Activated CD8-positive, alpha-beta memory T cell treated with anti-CD3 and anti-CD28 coated beads for 4 hours (primary cell): ENCODE results near the gene MASP1.
"Not testable (repeated sequence)": the region's sequence is repeated elsewhere in the genome, so short reads cannot be mapped to it uniquely, and the experiment has no call there.

Source experiments
- DNase-seq, 2 donors: peaks; one replicate each; pipeline ENCODE4 v3.0.0-alpha.2; 2020; ENCODE audit warnings: low read depth in 2 of 2

The MASP1 gene

DNA sequence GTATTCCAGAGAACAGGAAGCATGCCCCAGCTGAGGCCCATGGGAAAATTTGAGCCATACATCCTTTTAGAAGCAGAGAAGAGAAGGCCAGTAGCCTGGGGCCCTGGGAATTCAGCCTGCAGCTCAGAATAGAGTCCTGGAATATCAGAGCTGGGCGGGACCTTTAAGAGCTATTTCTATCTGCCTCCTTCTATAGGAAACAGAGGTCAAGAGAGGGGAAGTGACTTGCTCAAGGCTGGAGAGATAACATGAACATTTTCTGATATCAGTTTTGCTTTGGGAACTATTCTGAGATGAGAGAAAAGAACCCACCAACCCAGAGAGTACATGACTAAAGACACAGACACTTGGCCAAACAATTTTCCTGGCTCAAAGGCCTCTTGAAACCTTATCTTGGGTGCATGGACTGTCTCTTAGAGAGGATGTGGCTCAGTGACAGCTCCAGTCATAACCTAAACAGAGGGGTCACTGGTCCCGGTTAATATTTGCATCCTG lies 26.0 kb downstream of the MASP1 start:
- no peak for DNase-seq

DNA sequence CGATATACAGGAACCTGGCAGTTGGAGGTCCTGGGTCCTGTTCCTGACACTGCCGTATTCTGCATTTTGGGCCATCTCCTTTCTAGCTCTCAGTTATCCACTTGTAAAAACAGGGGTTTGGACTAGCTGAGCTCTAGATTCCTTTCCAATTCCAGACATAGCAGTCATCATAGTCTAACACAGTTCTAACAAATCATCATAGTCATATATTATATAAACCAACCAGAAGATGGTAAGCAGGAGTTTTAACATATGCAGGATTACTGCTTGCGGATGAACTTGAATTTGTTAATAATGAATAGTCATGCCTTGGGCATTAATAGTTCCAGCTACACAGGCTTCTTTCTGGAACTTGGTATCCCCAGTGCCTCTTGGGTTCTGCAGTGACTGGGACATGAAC lies 26.6 kb downstream of the MASP1 start:
- DNase-seq, result no peak

DNA sequence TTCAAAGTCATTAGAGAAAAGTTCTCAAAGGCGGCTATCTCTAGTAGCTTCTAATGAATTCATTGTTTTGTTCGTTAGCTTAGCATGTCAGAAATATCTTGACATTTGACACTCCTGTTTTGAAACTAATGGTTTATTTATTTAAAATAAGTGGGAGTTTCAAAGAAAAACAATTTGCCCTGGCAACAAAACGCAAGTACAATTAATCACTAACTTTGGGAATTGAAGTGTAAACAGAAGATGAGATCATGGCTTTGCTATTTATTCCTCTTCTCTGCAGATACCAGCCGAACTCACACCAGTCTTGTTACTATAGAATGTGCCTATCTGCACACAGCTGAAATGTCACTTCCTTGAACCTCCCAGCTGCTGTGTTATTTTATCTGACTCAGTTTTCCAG lies 27.5 kb downstream of the MASP1 start:
- DNase-seq, result no peak

DNA sequence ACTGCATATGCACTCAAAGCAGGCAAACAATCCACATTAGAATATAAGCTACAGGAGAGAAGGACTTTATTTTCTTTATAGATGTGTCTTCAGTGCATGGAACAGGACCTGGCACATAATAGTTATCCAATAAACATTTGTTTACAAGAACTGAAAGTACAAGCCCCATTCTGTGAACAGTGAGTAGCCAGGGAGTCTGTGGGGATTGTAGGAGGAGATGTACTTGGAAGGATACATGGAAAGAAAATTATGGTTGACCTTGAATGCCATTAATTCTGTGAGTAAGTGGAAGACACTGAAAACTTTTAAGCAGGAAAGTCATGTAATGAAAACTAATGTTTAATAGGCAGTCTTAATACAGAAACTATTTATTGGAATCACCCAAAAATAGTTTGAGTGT lies 28.3 kb downstream of the MASP1 start:
- DNase-seq, result no peak

DNA sequence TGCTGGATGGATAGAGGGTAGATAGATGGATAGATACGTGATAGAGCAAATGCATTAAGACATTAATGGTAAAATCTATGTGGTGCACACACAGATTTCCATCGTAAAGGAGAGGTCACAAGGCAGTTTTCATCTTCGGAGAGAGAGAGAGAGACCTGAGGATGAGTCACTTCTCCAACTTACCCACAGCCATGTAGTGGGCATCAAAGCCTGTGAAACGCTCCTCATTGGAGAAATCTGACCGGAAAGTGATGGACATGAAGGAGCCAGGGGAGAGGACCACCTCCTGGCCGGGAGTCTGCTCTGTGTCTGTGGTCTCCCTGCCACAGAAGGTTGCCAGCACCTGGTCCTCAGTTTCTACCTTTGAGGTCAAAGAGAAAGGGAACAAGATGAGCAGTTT lies 29.2 kb downstream of the MASP1 start:
- no peak for DNase-seq

DNA sequence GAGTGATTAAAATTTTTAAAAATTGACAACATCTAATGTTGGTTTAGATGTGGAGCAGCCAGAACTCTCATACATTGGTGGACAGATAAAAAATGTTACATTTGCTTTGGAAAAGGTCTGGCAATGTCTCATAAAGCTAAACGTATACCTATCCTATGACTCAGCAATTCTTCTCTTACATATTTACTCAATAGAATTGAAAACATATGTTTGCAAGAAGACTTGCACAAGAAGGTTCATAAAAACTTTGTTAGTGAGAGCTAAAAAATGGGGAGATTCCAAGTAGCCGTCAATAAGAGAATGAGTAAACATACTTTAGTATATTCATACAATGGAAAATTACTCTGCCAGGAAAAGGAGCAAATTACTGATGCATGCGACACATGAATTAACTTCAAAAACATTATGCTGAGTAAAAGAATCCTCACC lies 30.0 kb downstream of the MASP1 start:
- no peak for DNase-seq

DNA sequence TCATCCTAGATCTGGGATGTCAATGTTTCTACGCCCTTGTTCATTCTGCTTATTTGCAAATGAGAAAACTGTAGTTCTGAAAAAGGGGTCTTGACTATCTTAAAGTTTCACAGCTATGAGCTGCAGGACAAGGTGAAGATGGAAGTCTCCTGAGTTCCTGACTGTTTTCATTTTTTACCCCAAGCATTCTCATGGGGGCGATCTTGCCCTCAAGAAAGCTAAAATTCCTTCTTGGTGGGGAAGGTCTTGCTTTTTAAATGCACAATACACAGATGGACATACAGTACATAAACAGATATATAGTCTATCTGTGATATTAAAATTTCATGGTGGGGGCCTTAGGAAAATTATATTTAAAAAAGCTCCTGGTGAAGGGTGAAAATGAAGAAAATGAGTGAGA lies 32.4 kb downstream of the MASP1 start:
- DNase-seq, result no peak

DNA sequence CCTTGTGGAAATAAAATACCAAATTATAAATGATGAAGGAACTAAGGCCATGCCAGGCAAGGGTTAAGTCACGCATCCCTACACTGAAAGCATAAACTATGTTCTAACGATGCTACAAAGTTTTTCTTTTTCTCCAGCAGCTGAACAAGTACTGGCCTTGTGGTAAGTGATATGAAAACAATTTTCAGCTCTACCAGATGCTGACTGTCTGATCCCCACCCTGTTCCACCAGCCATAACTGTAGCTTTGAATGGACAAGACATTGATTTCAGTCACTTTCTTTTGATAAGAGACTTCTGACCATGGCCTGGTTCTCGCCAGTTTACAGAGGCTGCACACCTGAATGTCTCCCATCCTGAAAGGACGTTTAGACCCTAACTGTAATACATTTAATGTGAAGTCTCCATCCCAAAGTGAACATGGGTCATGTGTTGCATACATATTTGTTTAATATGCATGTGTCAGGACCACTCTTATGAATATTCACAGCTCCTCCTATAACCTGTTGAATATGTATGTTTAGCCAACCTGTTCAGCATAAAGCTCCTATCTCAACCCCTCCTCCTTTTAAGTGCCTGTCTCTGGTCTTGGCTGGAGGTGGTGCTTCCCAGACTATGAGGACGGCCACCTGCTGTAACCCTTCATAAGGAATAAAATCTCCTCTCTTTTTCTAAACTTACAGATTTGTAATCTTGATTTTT lies 33.4 kb downstream of the MASP1 start:
- no peak for DNase-seq

DNA sequence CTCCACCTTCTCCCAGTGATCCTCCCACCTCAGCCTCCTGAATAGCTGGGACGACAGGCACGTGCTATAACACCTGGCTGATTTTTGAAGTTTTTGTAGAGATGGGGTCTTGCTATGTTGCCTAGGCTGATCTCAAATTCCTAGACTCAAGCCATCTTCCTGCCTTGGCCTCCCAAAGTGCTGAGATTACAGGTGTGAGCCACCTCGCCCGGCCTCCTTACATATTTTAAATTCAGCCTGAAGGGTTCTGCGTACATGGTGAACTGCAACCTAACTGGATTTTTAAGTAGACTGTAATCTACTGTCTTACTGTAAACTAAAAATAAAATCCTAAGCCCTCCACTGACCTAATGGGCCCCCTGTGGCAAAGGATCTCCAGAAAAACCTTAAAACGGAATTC lies 34.1 kb downstream of the MASP1 start:
- no peak for DNase-seq

DNA sequence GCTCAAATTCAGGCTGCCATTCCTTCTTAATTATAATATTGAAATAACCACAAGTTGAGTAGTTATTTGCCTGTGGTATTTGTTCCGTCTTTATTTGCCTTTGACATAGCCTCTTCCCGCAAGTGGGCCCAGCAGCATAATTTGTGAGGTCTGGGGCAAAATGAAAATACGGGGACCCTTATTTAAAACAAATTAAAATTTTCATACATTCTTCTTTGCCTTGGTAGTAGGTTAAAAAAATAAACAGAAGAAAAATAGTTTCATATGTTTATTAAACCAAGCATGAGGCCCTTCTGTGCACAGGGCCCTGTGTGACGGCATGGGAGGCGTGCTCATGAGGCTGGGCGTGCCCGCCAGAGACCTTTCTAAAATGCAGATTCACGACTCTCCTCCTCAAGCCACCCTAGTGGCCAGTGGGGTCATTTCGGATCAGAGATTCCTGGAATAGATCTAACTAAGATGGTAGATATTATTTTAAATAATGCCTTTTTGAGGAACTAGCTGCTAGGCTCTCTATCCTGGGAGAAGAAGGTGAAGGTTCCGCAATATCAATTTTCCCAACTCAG lies 35.4 kb downstream of the MASP1 start:
- no peak for DNase-seq

DNA sequence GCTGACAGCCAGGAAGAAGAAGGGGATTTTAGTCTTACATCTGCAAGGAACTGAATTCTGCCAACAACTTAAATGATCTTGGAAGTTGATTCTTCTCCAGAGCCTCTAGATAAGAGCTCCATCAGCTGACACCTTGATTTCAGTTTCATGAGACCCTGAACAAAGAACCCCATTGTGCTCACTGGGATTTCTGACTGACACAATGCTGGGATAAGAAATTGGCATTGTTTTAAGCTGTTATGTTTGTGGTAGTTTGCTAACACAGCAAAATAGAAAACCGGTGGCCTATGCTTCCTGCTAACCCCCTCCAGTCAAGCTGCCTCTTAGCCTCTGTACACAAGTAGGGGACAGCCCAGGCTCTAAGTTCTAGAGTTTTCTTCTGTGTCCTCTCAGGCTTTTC lies 36.2 kb downstream of the MASP1 start:
- DNase-seq, result no peak

DNA sequence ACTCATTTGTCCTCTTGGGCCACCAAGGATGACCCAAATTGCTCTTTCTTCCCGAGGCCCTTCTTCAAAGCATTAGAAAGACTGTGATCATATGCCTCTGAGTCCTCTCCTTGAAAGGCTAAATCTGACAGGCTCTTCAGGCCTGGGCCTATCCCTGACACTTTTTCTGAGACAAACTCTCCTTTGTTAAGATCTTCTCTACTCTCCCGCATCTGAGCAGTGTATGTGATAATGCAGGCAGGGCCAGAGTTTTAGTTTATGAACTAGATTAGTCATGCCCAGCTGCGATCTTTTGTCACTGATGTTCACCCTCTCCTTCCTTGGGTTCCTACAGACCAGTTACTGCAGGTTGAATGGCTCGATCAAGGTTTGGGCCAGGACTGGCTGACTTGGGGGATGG lies 39.2 kb downstream of the MASP1 start:
- DNase-seq, result no peak

DNA sequence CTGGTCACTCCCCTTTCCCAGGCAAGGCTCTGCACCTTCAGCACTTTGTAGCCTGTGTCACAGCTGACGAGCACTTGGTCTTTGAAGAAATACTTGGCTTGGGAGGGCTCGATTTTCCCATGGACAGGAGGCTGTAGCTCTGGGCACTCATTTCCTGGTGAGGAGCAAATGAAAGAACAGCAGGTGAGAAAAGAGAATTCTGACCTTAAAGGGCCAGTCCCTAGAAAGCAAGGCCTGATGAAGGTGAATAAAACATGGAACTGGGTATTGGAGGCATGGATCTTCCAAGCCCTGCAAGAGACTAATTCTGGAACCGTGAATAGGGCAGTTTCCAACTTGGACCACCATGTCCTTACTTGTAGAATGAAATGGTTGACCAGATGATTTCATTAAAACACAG lies 39.9 kb downstream of the MASP1 start:
- DNase-seq, result no peak

DNA sequence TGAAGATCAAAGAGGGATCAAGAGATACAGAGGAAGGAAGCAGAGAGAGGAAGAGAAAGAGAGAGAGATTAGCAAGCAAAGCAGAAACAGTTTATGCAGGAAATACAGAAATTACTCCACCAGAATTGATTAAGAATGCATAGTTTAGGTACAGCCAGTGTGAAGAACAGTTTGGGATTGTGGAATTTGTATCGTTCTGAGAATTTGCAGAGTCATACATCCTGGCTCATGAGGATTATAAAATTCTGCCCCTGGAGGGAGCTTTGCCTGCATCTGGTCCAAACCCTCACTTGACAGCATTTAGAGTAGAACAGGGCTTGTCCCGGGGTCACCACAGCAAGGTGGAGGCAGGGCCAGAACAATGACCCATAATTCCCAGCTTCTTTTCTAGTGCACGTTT lies 44.1 kb downstream of the MASP1 start:
- no peak for DNase-seq

DNA sequence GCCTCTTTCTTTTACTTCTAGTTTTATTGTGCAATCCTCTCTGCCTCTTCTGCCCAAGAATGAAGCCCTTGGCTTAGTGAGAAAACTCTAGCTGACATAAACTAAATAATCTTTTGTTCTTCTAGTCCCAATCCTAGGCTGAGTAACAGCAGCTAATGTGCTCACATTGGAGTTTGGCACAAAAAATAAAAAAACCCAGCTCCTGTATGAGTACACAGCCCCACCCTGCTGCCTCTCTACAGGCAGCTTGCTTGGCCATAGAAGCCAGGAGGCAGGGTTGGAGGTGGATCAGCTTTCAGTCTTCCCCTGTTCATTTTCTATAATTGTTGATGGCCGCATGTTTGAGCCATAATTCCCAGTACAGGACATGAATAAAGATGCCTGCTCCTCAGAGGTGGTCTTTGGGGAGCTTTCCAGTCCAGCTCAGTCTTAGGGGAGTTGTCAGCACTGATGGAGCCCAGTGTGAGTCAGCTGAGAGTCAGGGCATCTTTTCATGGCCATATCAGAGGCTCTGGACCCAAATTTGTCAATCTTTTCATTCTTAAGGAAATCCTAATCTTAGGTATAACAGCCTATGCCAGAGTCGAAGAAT lies 47.5 kb downstream of the MASP1 start:
- DNase-seq, result no peak

DNA sequence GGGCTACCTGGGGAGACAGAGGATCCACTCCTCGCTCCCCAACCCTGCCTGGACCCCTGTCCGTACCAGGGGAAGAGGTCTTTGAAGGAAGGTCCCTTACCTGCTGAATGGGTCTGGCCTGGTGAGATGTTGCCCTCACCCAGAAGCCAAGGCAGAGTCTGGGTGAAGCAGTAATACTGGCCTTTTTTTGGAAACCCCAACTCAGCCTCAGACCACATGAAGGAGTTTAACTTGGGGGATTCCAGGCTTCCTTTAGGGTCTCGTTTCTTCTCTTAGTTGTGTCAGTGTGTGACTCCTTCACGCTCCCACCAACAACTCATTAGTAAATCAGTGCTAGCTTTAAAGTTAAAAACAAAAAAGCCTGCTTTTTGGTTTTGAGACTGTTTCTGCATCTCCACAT lies 48.6 kb downstream of the MASP1 start:
- no peak for DNase-seq

DNA sequence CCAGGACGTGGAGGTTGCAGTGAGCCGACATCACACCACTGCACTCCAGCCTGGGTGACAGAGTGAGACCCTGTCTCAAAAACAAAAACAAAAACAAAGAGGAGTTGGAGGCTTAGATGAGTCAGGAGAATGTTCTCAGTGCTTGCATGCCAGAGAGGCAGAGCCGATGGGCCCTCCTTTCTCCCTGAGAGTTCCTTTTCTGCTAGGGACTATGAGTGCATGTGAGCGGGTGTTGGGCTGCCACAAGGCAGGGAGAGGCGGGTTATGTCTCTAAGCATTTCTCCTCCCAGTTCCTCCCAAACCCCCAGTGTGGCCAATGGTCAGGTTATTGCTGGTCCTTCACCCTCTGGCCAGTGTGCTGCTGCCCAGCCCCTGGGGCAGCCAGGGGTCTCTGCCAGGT lies 49.1 kb downstream of the MASP1 start:
- DNase-seq, result no peak

DNA sequence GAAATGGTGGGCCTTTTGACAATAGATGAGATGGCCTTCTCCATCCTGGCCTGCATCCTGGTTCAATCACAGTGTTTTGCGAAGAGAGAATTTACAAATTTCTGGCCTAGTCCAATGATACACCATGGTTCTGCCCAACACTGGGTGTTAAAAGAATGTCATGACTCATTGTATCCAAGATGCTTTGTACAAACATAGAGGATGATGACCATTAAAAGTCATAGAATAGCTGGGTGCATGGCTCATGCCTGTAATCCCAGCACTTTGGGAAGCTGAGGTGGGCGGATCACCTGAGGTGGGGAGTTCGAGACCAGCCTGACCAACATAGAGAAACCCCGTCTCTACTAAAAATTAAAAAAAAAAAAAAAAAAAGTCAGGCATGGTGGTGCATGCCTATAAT lies 52.7 kb downstream of the MASP1 start:
- not testable (repeated sequence) for DNase-seq

DNA sequence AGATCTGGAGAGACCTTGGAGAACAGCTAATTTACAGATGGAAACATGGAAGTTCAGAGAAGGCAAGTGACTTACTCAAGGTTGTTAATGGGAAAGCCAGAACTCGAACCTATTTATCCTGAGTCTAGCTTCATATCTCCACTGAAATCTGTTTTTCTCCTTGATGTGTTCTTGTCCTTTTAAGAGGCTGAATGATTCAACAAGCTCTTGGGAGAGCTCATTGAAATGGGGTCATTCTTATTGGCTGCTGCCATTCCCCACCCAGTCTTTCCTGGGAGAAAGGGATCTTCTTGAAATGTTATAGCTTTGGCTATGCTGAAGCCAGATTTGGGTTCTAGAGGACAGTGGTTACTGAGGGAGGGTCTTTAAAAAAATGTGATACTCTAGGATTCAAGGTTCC lies 53.3 kb downstream of the MASP1 start:
- DNase-seq, result no peak

DNA sequence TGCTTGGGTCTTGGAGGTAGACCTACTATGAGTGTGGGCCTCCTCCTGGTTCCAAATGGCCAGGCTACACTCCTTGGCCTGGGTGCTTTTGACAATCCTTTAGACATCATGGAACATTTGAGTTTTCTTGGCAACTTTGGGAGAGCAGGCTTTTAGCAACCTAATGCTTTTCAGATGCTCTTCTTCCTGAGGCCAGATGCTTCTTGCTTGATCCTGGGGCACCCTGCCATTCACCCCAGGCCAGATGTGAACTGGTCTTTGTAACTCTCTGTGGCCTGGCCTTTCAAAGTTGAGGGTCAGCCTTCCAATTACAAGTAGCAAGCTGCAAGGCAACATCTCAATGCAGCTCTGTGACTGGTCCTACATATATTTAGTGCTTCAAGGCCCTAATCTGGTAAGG lies 53.8 kb downstream of the MASP1 start:
- no peak for DNase-seq

DNA sequence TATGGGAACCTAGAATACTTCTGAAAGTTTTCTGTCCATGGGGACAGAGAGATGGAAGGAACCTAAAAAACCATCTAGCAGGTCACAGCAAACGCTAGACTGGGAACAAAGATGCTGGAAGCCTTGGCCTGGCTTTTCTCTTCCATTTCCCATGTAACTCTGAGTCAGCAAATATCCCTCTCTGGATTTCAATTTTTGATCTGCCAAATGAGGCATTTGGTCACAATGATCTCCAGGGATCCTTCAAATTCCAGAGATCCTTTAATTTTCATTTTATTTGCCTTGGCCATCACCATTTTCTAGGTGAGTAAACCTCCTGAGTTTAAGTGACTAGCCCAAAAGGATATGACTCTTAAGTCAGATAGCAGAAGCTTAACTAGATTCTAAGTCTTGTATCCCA lies 54.6 kb downstream of the MASP1 start:
- no peak for DNase-seq

DNA sequence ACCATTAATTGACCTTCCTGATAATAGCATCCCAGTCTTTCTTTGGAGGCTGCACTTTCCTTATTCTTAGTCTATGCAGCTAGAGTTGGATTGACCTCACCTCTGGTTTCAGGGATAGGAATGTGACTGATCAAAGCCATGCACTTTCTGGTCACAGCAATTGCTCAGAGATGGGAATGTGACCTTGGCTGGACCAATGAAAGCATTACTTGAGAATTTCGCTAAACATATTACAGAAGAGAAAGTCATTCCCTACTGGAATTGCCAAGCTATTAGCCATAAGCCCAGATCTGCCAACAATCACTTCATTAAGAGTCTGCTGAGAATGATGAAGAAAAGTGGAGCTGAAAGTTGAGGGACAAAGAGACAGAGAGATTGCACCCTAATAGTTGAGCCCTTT lies 61.5 kb downstream of the MASP1 start:
- DNase-seq, result no peak

DNA sequence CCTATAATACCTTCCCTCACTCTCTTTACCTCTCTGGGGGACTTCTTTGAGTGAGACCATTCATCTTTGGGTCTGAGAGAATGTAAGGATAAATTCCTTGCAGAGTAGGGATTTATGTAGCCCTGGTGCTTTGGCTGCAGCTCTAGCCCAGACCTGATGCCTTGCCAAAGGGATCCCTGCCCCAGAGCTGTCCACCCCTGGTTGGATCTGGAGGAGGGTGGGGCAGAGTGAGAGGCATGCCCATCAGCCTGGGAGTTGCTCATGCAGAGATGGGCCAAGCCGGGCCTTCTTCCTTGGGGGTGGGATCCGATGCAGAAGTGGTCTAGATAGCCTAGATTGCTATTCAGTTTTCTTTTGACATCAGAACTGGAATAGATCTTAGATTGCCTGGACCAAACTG lies 62.8 kb downstream of the MASP1 start:
- no peak for DNase-seq
